Mucosa of descending colon (tissue), 3 donors: ENCODE results near the gene CACNA1D. TPM values are rescaled to one million over a fixed set of nuclear protein-coding genes. Genes with fewer than 3 reads are reported as not detected.

Source experiments
- ATAC-seq: fragments of 200-7000 bp; cut with Tn5 transposase; one replicate; pipeline ENCODE4 v1.9.1; 2020; ENCODE audit warnings: mild to moderate bottlenecking, moderate library complexity
- DNase-seq, 3 donors: peaks; one replicate each; pipeline ENCODE4 v3.0.0-alpha.2; 2020
- H3K36me3 ChIP-seq: fragments of 200-600 bp; one replicate; pipeline ENCODE4 v1.8.0; 2021; ENCODE audit warnings: low read depth, mild to moderate bottlenecking
- H3K4me1 ChIP-seq: fragments of 200-600 bp; one replicate; pipeline ENCODE4 v1.8.0; 2021; ENCODE audit warnings: low read depth, mild to moderate bottlenecking
- H3K4me3 ChIP-seq: fragments of 200-600 bp; one replicate; pipeline ENCODE4 v1.8.0; 2021; ENCODE audit warnings: mild to moderate bottlenecking
- H3K9me3 ChIP-seq: fragments of 200-600 bp; one replicate; pipeline ENCODE4 v1.8.0; 2021; ENCODE audit warnings: mild to moderate bottlenecking
- intact Hi-C, 2 donors: fragments of 100-400 bp; cut with DNase I in 1 of 2; cut with micrococcal nuclease in 1 of 2; formaldehyde crosslinking; loops; one replicate each; pipeline versions ENCODE4 v1.11.0 to v1.11.1; 2022; cut with DNase I, micrococcal nuclease
- total RNA-seq, 3 donors: library from RNA; stranded (reverse); fragmentation: NEBNext Ultra II Directional in 2 of 3; extraction: Animal tissue kit (Norgen Biotek cat#: 25700) in 2 of 3; gene quantifications; one replicate each; pipeline versions ENCODE4 v1.2.1 to v1.2.4, GENCODE V29; 2021 to 2023
- TF ChIP-seq, protein P1 (sequence below): fragments of 200-600 bp; IDR thresholded peaks from one replicate; pipeline ENCODE4 v1.8.0; 2022; ENCODE audit warnings: antibody characterized with exemption, mild to moderate bottlenecking
- donor health status: DM: no; HTN: no; CAD: no; lungs with moderate emphysema.
- donor health status: DM: no; HTN: no; CAD: no.
- donor health status: DM: no; HTN: yes; CAD: no.

Gene CACNA1D
- total RNA-seq, 3 donors from 2014 or later = 13.8 to 38.1 (median 22.2) TPM

- TF ChIP-seq, protein P1, sequence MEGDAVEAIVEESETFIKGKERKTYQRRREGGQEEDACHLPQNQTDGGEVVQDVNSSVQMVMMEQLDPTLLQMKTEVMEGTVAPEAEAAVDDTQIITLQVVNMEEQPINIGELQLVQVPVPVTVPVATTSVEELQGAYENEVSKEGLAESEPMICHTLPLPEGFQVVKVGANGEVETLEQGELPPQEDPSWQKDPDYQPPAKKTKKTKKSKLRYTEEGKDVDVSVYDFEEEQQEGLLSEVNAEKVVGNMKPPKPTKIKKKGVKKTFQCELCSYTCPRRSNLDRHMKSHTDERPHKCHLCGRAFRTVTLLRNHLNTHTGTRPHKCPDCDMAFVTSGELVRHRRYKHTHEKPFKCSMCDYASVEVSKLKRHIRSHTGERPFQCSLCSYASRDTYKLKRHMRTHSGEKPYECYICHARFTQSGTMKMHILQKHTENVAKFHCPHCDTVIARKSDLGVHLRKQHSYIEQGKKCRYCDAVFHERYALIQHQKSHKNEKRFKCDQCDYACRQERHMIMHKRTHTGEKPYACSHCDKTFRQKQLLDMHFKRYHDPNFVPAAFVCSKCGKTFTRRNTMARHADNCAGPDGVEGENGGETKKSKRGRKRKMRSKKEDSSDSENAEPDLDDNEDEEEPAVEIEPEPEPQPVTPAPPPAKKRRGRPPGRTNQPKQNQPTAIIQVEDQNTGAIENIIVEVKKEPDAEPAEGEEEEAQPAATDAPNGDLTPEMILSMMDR = no peak
- no peaks in the 10 kb centered on the region for H3K36me3 ChIP-seq
- intact Hi-C loops = no loop called here
- H3K4me3 ChIP-seq = no peak overlapping the region
- no peak for DNase-seq
- no peaks in the 10 kb centered on the region for H3K4me1 ChIP-seq
- ATAC-seq = no peak
- H3K9me3 ChIP-seq = peaks cover 15% of the 10 kb centered on the region
These were observed 156.0 kb downstream of the CACNA1D start for GRCh38 chr3:53650424-53650823.

DNA sequence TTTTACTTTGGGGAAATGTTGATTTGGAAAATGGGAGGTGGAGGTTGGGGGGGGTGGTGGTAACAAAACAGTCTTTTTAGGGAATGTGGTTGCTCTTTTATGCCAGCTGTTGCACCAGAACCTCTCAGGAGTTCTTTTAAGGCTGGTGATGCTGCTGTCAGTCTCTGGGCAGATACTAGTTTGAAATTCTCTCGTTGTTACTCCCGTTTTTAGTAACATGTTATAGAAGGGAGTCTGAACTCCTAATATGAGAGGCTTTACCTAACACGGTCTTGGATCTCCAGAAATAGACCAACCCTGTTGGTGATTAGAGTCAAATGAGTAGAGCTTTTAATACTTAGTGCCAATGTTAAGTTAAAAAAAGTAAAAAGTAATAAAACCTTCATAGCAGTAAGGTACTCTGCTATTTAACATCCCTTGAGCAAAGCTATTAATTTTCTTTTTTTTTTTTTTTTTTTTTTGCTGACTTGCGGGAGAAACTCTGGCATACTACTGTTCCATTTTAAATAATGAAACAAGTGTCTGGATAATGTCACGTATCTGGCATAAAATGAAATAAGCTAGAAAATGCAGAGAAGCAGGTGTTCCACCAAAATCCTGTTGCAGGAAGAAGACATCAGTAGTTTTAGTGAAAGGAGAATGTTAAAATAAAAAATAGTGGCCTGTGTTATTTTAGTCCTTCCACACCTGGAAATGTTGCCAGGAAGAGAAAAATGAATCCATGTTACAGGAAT is 156.7 kb downstream of the CACNA1D start:
- TF ChIP-seq, protein P1 = no peak
- Histone ChIP-seq H3K4me3 (no peak overlapping the region), H3K9me3 (peaks cover 15% of the 10 kb centered on the region), H3K4me1 (no peaks in the 10 kb centered on the region), H3K36me3 (no peaks in the 10 kb centered on the region)
- ATAC-seq (no peak), DNase-seq (no peak)
- intact Hi-C loops = no loop called here

DNA sequence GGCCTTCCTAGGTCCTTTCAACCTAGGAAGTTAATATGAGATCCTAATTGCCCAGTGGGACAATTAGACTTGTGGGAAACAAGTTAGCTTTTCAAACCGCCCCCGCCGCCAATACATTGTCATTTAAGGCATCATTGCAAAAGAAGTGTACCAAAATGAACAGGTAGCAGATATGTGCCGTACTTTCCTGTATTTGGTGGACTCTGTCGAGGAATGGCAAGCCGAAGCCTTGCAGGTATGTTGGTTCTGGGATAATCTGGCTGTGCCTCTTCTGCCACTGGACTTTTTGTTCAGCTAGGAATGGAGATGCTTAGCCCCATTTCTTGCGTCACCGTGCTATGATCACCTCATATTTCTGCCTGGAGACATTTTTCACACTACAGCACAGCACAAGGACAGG is 157.5 kb downstream of the CACNA1D start:
- no peak for DNase-seq
- TF ChIP-seq, protein P1 = no peak
- peaks cover 15% of the 10 kb centered on the region for H3K9me3 ChIP-seq
- intact Hi-C loops = no loop called here
- no peak overlapping the region for H3K4me3 ChIP-seq
- no peaks in the 10 kb centered on the region for H3K36me3 ChIP-seq
- no peaks in the 10 kb centered on the region for H3K4me1 ChIP-seq
- no peak for ATAC-seq

GRCh38 chr3:53657651-53658050 is 163.2 kb downstream of the CACNA1D start:
- ATAC-seq = no peak
- intact Hi-C loops = no loop called here
- Histone ChIP-seq H3K36me3 (no peaks in the 10 kb centered on the region), H3K9me3 (peaks cover 18% of the 10 kb centered on the region), H3K4me3 (no peak overlapping the region), H3K4me1 (peaks cover 7% of the 10 kb centered on the region)
- no peak for DNase-seq
- TF ChIP-seq, protein P1 = no peak

DNA sequence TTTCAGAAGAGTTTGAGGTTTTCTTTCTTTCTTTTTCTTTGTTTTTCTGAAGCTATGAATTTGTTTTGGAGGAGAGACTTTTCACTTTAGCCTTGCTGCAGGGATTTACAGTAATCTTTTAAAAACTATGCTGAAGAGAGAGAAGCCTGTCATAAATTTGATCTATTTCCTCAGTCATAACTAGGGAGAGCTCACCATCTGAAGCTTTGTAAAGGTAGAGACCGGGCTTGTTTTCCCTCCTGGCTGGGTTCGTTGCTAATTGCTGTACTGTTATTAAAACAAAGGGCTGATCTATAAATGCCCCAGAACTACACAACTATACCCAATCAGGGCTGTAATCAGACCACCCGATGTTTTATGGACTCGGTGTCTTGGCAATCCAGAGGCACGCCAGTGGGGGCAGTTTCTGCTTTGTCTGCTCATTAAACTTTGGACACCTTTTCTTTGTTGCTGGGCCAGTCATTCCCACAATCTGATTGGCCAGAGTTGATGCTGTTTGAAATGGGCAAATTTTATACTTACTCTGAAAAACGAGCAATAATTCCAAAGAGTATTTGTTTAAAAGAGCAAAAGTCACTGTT is 164.3 kb downstream of the CACNA1D start:
- no peak overlapping the region for H3K4me3 ChIP-seq
- intact Hi-C loops = no loop called here
- TF ChIP-seq, protein P1 = no peak
- H3K9me3 ChIP-seq = peaks cover 10% of the 10 kb centered on the region
- ATAC-seq (peak; percentile 55), DNase-seq (no peak)
- no peaks in the 10 kb centered on the region for H3K36me3 ChIP-seq
- peaks cover 7% of the 10 kb centered on the region for H3K4me1 ChIP-seq
